HT1080 (cell line): Measurements from ENCODE around the gene CRY1. TPM values are rescaled to one million over a fixed set of nuclear protein-coding genes. Genes with fewer than 3 reads are reported as not detected.
"Not testable (repeated sequence)": the region's sequence is repeated elsewhere in the genome, so short reads cannot be mapped to it uniquely, and the experiment has no call there.

Experiments
- DNase-seq: peaks from one replicate; pipeline ENCODE4 v3.0.0-alpha.2; 2015; ENCODE audit warnings: low read depth
- total RNA-seq: library from RNA; depleted of rRNA; stranded (reverse); fragments of >200 nt; shearing (Covaris generic); gene quantifications from 2 replicates; pipeline ENCODE4 v1.2.3, GENCODE V29; 2014

CRY1 gene
- total RNA-seq, 1 experiment from 2014 or later, result 11.9 TPM

DNA sequence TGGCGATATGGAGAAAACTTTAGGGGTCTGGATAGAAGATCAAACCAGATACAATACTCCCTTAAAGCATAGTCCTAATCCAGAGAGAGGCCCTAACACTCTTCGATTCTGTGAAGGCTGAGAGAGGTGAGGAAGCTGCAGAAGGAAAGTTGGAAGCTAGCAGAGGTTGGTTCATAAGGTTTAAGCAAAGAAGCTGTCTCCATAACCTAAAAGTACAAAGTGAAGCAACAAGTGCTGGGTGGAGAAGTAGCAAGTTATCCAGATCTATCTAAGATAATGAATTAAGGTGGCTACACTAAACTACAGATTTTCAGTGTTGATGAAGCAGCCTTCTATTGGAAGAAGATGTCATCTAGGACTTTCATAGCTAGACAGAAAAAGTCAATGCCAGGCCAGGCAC is 81.8 kb downstream of the CRY1 start:
- DNase-seq, result no peak

DNA sequence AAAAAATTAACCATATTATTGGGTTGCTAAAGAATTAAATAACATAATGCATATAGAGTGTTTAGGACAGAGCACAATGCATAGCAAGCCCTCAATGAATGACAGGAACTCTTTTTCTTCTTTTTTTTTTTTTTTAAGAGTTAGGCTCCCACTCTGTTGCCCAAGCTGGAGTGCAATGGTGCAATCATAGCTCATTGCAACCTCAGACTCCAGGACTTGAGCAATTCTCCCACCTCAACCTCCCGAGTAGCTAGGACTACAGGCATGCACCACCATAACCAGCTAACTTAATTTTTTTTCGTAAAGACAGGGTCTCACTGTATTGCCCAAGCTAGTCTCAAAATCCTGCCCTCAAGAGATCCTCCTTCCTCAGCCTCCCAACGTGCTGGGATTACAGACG is 85.9 kb downstream of the CRY1 start:
- no peak for DNase-seq

DNA sequence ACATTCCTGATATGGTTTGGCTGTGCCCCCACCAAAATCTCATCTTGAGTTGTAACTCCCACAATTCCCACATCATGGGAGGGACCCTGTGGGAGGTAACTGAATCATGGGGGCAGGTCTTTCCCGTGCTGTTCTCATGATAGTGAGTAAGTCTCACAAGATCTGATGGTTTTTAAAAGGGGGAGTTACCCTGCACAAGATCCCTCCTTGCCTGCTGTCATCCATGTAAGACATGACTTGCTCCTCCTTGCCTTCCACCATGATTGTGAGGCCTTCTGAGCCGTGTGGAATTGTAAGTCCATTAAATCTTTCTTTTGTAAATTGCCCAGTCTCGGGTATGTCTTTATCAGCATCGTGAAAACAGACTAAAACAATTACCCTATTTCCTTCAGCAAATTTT is 90.7 kb downstream of the CRY1 start:
- peak; percentile 30 for DNase-seq

DNA sequence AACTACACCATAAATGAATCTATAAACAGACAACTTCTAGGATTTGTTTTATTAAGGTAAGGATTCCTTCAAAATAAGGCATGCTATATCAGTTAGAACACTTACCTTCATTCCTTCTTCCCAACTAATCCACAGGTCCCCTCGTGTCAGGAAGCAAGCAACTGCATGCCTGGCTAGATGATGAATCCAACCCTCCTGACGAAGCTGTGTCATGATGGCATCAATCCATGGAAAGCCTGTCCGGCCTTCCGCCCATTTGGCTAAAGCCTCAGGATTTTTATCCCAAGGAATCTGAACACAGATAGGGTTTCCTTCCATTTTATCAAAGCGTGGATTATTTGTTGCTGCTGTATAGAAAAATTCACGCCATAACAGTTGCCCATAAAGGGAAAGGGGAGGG is 93.9 kb downstream of the CRY1 start:
- DNase-seq, result no peak

DNA sequence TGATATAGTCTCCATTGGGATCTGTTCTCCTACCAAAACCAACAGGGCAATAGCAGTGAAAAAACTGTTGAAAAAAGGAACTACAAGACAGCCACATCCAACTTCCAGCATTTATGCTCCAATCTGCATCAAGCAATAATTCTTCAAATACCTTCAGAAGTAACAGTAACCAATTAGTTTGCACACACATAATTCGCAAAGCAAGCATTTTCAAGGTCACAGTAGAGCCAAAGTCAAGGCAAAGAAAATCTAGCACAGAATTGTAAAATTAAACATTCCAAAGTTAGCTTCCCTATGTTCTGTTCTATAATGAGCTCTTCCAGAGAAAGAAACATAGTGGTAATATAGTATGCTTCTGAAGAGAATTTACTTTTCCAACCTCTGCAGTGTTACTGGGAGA is 95.4 kb downstream of the CRY1 start:
- DNase-seq, result no peak

DNA sequence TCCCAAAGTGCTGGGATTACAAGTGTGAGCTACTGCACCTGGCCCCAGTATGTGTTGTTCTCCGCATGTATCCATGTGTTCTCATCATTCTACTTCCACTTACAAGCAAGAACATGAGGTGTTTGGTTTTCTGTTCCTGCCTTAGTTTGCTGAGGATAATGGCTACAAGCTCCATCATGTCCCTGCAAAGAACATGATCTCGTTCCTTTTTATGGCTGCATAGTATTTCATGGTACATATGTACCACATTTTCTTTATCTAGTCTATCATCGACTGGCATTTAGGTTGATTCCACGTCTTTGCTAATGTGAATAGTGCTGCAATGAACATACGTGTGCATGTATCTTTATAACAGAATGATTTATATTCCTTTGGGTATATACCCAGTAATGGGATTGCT is 97.2 kb downstream of the CRY1 start:
- not testable (repeated sequence) for DNase-seq

DNA sequence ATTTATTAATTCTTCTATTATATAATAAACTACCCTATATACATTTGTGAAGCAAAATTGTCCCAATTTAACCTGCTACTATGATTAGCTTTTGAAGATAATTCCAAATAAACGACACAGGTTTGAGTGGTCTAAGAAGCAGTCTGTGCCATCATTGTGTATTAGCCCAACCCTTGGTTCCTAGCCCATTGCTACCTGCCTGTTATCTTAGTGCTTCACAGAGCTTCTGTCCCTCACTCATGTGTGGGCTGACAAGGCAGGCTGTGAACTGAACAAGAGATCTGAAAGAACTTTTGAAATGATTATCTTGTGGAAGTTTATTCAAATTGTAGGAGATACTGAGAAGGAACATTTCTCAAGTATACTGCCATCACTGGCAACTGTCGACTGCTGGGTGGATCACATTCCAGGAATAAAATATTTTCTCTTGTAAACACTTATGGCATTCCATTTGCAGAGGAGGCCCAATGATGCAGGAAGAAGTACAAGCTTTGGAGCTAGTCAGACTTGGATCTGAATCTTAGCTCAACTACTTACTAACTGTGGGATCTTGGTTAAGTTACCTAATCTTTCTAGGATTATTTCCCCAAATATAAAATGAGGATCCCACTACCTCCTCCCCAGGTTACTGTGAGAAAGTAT is 98.6 kb downstream of the CRY1 start:
- no peak for DNase-seq

DNA sequence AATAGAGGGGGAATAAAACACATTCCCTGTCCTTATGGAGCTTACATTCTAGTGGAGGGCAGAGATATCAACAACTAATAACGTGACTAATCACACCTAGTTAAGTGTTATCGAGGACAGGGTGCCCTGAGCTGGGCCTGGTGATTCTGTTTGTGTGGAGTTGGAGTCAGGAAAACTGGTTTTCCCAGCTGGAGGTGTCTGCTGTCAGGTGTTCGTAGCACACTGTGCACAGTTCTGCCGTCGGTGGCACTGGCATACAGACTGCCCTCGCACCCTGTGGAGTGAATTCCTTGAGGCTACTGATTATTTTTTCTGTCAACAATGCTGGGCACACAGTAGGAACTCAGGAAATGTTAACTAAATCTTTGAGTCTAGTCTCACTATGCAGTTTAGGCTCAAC is 105.5 kb downstream of the CRY1 start:
- no peak for DNase-seq

DNA sequence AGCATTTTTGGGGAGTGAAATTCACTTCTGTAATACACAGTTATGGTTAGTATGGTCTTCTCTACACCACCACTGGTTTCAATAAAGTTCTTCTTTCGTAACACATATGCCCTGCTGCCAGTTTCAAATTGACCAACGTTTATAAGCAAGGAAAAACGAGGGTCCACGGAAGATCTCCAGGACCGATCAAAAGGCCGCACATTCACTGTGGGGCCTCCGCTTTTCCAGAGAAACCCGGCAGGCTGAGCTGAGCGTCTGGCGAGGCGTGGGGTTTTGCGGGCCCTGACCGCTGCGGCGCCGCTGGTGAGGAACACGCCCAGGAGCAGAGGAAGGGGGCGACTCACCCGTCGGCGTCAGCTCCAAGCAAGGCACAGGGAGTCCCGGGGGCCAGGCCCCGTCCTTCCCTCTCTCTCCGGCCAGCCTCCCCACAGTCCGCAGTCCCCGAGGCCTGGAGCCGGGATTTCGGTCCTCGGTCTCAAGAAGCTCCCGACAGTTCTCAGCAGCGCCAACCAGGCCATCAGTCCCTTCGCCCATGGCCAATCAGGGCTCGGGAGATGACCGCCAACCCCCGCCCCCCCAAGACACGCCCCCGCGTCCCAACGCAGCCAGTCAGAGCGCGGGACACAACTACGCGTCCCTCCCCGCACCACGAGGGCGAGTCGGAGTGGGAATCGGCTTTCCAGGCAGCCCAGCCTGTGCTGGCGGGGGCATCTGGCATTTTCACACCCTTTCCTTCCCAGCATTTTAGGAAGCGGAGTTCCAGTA is 106.5 kb downstream of the CRY1 start, which contains the start of gene MTERF2:
TSS of gene MTERF2 (minus strand) at position 522 of the 765 bp plus-strand sequence. CDS start 8,432 bp downstream, outside the sequence.
- peak; percentile 94 for DNase-seq

DNA sequence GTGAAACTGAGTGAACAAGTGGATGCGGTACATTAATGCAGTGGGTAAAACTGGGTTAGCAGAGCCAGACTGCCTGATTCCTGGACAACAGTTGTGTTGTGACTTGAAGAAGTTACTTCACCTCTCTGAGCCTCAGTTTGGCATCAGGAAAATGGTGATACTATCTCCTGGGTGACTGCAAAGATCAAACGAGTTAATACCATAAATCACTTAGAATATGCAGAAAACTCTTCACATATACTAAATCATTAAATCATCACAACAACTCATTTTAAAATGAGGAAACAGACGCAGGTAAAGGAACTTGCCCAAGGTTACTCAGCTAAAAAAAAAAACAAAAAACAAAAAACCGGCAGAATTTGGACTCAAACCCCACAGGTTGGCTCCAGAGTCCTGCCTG is 107.2 kb downstream of the CRY1 start:
- no peak for DNase-seq

DNA sequence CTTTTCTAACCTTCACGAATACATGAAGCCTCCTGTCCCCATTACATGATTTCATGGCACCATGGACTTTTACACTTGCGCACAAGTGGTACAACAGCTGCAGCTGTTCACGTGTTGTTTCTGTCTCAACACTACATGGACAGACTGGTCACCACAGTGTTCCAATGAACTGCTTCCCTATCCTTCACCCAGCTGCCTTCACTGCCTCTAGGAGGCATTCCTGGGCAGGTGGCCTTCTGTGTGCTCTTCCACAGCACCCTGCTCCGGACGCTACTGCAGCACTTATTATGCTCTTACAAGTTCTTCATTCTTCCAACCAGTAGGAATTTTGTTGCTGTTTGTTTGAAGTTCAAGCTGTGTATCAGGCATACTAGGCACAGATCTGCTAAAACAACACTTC is 107.9 kb downstream of the CRY1 start:
- DNase-seq, result no peak

DNA sequence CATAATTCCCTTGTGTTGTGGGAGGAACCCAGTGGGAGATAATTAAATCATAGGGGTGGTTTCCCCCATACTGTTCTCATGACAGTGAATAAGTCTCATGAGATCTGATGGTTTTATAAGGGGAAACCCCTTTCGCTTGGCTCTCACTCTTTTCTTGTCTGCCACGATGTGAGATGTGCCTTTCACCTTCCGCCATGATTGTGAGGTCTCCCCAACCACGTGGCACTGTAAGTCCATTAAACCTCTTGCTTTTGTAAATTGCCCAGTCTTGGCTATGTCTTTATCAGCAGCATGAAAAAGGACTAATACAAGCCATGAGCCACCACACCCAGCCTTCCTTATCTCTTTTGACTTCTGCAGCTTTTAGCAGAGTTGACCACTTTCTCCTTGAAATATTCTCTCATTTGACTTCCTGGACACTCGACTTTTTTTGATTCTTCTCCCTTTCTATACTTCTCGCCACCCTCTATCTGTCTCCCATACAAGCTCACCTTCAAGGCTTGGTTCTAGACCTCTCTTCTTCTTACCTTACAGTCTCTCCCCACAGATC is 108.7 kb downstream of the CRY1 start:
- DNase-seq, result no peak

DNA sequence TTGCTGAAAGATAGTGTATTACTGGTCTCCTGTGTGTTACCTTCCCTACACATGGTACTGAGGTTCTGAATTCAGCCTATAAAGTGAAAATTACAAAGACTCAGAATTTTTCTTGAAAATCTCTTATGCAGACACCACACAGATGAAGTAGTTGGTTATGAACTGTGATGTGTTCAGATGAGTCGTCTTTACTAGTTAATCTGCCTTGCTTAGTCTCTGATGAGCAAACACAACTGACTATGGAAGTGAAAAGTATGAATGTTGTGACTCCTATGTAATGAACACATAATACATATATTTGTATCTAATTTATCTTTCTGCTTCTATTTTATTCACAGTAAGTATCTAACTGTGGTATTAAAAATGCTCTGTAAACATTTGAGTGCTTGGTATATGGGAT is 111.1 kb downstream of the CRY1 start:
- DNase-seq, result no peak

DNA sequence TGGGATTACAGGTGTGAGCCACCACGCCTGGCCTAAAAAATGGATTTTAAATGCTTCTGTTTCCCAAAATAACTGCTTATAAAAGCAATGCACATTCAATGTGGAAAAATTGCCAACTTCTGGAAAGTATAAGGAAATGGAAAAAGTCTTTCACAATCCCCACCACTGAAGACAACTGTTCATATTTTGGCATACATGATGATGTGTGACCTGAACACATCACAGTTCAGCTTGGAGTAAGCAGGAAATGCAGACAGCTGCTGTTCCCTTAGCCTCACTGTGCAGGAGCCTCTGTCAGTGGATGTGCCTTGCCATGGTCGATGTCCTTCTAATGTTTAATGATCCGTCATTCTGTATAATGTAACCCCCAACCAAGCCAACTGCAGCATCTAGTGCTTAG is 111.6 kb downstream of the CRY1 start:
- DNase-seq, result no peak

DNA sequence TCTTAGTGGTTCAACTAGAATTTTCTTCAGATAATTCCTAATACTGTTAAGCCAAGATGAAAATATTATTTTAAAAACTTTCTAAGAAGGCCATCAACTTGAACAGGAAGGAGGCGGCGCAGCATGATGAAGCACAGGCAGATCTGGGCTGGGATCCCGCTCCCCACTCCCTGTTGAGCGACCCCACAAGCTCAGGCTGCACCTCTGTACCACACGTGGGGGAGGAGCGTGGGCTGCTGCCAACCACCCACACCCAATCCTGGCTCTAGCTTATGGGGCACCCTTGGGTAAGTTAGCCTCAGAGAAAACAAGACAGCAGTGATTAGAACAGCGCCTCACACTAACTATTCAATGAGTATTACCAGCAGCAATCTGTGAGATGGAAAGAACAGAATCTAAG is 112.4 kb downstream of the CRY1 start:
- no peak for DNase-seq

DNA sequence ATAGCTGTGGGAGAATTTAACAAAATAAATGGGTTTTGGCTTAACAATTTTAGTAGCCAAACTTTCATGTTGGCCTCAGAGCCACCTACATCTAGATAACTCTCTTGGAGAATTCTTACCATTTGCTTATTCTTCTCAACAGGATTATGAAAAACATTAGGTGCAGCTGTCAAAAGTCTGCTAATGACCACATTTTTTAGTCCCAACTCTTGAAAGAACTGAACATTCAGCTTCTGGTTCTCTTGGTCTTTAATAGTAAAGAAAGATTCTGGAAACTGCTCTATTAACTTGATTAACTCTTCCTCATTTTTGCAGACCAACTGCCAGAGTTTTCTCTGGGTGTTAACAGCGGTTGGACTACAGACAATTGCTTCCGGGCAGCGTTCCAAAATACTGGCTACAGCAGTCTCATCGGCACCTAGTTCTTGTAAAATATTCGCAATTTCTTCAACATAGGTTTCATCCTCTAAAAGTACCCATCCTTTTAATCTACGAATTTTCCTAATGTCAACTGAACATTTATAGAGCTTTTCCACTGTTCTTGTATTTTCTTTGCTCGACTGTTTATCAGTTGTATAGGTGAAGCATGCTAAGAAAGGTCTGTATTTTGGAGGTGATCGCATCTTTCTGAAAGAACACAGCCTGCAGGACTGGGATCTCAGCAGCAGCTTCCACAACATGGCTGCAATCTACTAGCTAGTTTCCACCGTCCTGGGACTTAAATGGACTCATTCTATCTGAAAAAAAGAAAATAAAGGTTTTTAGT is 115.1 kb downstream of the CRY1 start:
- no peak for DNase-seq

DNA sequence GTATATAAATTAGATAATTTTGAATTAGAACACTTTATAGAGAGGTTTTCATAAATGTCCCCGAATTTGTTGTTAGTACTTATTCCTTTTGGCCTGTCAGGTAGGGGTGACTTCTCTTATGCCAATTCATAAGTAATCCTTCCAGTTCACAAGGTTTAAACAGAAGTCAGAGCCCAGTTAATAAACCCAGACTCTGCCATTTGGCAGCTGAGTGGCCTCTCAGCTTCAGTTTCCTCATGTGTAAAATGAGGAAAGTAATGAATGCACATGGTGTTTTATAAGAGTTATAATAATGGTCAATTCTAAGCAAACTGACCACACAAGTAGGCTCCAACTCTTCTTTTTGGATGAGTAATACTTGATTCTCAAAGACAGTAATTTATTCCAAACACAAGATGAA is 116.7 kb downstream of the CRY1 start:
- DNase-seq, result no peak

DNA sequence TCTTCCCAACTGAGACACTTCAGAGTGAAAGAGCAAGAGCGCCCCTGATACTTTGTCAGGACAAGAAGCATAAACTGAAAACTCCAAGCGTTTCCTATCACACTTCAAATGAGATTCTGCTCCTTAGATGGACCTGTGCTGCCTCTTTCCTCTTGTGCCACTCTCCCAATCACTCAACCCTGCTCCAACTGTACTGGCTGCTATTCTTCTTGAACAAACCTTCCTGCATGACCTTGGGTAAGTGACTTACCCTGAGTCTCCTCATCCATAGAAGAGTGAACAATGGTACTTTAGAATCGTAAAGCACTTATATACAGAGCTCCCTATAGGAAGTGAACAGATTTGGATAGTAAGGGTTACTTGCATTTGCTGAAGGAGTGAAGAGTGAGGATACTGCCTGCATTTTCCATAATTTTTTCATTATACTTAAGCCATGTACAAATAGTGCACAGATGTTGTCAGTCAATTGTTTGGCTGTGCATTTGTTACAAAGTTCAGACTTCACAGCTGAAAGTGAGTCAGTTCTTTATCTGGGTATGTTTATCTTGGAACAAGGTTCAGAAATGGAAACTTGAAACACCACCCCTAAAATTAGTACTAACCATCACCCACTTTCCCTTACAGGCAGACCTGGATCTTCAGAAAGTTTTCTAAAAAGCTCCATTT is 117.2 kb downstream of the CRY1 start:
- DNase-seq, result no peak

DNA sequence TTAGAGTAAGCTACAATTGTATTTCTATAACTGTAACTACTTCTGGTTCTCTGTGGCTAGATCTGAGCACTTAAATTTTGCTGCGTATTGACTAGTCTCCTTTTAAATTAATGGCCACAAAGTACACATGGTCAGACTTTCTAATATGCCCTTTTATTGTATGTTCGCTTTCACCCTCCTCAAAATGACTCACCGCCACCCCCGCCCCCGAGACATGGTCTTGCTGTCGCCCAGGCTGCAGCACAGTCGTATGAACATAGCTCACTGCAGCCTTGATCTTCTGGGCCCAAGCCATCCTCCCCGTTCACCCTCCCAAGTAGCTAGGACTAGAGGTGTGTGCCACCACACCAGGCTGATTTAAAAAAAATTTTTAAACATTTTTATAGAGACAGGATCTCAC is 118.3 kb downstream of the CRY1 start:
- no peak for DNase-seq

DNA sequence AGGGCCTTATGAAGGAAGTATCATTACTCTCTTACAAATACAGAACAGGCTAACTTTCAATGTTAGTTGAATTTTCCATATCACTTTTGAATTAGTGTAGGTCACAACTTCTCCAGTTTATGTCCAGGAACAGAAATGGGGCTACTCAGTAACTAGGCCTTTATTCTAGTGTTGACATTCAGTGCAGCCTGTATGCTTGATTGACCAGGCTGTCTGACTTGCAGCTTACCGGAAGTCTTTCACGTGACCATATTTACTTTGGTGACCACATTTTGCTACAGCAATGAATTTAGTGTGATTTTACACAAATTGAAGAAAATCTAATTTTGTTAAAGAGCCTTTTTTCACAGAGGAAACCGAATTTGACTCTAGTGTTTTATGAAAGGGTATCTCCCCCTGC is 118.8 kb downstream of the CRY1 start:
- no peak for DNase-seq

DNA sequence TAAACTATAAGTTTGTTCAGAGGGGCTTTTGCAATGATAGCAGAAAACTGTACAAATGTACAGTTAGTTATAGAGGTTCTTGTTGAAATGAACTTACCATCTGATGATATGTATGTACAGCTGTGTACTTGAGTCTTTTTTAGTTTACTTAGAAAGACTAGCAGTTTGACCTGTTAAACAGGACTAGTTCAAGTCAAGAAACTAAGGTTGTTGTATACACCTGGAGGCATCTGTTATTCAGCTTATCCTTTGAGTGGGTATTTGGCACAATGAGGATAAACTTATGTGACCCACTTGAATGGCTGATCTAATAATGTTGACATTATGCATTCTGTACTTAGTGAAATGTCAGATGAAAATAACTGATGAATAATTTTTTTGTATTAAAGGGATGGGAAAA is 119.8 kb downstream of the CRY1 start:
- no peak for DNase-seq

DNA sequence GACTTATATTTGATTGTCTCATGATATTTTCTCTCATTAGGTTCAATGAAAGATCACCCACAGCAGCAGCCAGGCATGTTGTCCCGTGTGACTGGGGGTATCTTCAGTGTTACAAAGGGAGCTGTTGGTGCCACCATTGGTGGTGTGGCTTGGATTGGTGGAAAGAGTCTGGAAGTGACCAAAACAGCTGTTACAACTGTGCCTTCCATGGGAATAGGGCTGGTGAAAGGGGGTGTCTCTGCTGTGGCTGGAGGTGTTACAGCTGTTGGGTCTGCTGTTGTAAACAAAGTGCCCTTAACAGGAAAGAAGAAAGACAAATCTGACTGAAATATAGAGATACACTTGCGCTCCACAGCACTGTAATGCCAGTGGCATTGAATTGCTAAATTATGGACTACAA is 122.3 kb downstream of the CRY1 start:
- no peak for DNase-seq
